Esophagus squamous epithelium (tissue), 4 donors: Measurements from ENCODE around the gene RTL5.

Source experiments
- POLR2A ChIP-seq, 4 donors: fragments of 450-650 bp; IDR thresholded peaks; one replicate each; pipeline ENCODE4 v1.6.1; 2017; ENCODE audit warnings: antibody characterized with exemption in 4 of 4, mild to moderate bottlenecking in 4 of 4, moderate library complexity in 3 of 4
- TF ChIP-seq, protein P1 (sequence below), 6 experiments: fragments of 450-650 bp in 4 of 6; fragments of 200-600 bp in 2 of 6; sonication (generic) in 2 of 6; IDR thresholded peaks; one replicate each; pipeline ENCODE4 v1.5.1; 2016 to 2019; ENCODE audit warnings: antibody characterized with exemption in 6 of 6, mild to moderate bottlenecking in 4 of 6, moderate library complexity in 4 of 6

DNA sequence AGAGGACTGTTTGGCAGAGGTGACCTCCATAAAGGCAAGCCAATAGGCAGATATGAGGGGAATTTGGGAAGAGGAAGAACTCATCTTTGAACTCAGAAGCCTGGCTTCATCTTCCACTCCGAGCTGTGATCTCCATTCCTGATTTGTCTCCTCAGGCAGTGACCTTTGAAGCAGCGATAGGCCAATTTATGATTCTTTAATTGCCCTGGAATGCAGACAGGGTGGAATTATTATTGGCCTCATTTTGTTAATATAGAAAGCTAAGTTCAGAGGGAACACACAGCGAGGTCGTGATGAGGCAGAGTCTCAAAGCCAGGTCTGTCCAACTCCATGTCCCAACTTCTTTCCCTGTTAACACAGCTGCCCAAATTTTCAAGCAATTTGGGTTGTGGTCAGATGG is 16.9 kb downstream of the RTL5 start:
- TF ChIP-seq POLR2A (IDR thresholded peaks at IDR 0.05) = no peak
- TF ChIP-seq, protein P1, sequence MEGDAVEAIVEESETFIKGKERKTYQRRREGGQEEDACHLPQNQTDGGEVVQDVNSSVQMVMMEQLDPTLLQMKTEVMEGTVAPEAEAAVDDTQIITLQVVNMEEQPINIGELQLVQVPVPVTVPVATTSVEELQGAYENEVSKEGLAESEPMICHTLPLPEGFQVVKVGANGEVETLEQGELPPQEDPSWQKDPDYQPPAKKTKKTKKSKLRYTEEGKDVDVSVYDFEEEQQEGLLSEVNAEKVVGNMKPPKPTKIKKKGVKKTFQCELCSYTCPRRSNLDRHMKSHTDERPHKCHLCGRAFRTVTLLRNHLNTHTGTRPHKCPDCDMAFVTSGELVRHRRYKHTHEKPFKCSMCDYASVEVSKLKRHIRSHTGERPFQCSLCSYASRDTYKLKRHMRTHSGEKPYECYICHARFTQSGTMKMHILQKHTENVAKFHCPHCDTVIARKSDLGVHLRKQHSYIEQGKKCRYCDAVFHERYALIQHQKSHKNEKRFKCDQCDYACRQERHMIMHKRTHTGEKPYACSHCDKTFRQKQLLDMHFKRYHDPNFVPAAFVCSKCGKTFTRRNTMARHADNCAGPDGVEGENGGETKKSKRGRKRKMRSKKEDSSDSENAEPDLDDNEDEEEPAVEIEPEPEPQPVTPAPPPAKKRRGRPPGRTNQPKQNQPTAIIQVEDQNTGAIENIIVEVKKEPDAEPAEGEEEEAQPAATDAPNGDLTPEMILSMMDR (IDR thresholded peaks at IDR 0.05) = no peak
